ENCODE results near the gene KLHL41.
"Not testable (repeated sequence)": the region's sequence is repeated elsewhere in the genome, so short reads cannot be mapped to it uniquely, and the experiment has no call there.

The KLHL41 gene

GRCh38 chr2:169542433-169542832 is 32.9 kb downstream of the KLHL41 start:
- H3K9me3 ChIP-seq (ENCODE audit: low read length), result no peaks in the 10 kb centered on the region
- H3K27ac ChIP-seq (ENCODE audit: low read depth, low read length, poor library complexity, severe bottlenecking), result no peak overlapping the region
- no peaks in the 10 kb centered on the region for H3K27me3 ChIP-seq (ENCODE audit: insufficient read depth, low read length)
- H3K79me2 ChIP-seq (ENCODE audit: insufficient read depth, low read length), result no peaks in the 10 kb centered on the region
- H3K9ac ChIP-seq (ENCODE audit: low read length), result no peak overlapping the region
- no peak overlapping the region for H2AFZ ChIP-seq (ENCODE audit: low read length)
- H4K20me1 ChIP-seq (ENCODE audit: insufficient read depth, low read length), result no peaks in the 10 kb centered on the region
- no peak for TF ChIP-seq CTCF (IDR thresholded peaks at IDR 0.05; ENCODE audit: low read length)
- TF ChIP-seq EZH2 (IDR thresholded peaks at IDR 0.05; ENCODE audit: borderline replicate concordance, low read length), result no peak
- no peaks in the 10 kb centered on the region for H3K9me2 ChIP-seq (ENCODE audit: low read depth, low read length)
- no peaks in the 10 kb centered on the region for H3F3A ChIP-seq (ENCODE audit: insufficient read depth, low read length)
- H3K4me1 ChIP-seq (ENCODE audit: insufficient read depth, low read length, severe bottlenecking), result no peaks in the 10 kb centered on the region
- no peak overlapping the region for H3K4me3 ChIP-seq (ENCODE audit: low read depth, low read length, poor library complexity, severe bottlenecking)
- peaks cover 6% of the 10 kb centered on the region; the same call in 1 of the 2 replicates for H3K36me3 ChIP-seq (ENCODE audit: insufficient read depth, low read length)
- H3K4me2 ChIP-seq (ENCODE audit: low read length), result no peak overlapping the region

- Histone ChIP-seq H3K27me3 (ENCODE audit: insufficient read depth, low read length) (no peaks in the 10 kb centered on the region), H3K4me3 (ENCODE audit: low read depth, low read length, poor library complexity, severe bottlenecking) (no peak overlapping the region), H3K9me2 (ENCODE audit: low read depth, low read length) (no peaks in the 10 kb centered on the region), H3K79me2 (ENCODE audit: insufficient read depth, low read length) (no peaks in the 10 kb centered on the region), H2AFZ (ENCODE audit: low read length) (no peak overlapping the region), H3K9ac (ENCODE audit: low read length) (no peak overlapping the region), H3F3A (ENCODE audit: insufficient read depth, low read length) (no peaks in the 10 kb centered on the region), H3K4me1 (ENCODE audit: insufficient read depth, low read length, severe bottlenecking) (no peaks in the 10 kb centered on the region), H3K27ac (ENCODE audit: low read depth, low read length, poor library complexity, severe bottlenecking) (no peak overlapping the region), H4K20me1 (ENCODE audit: insufficient read depth, low read length) (no peaks in the 10 kb centered on the region), H3K36me3 (ENCODE audit: insufficient read depth, low read length) (peaks cover 12% of the 10 kb centered on the region), H3K4me2 (ENCODE audit: low read length) (no peak overlapping the region), H3K9me3 (ENCODE audit: low read length) (no peaks in the 10 kb centered on the region)
- TF ChIP-seq EZH2 (IDR thresholded peaks at IDR 0.05; ENCODE audit: borderline replicate concordance, low read length) (no peak), CTCF (IDR thresholded peaks at IDR 0.05; ENCODE audit: low read length) (no peak)
Measured at GRCh38 chr2:169546756-169547155, 37.3 kb downstream of the KLHL41 start.

- 0 out of 2 replicates have a peak, but pooled peaks cover 5% of the 10 kb centered on the region for H3F3A ChIP-seq (ENCODE audit: insufficient read depth, low read length)
- TF ChIP-seq EZH2 (IDR thresholded peaks at IDR 0.05; ENCODE audit: borderline replicate concordance, low read length), result no peak
- no peak for TF ChIP-seq CTCF (IDR thresholded peaks at IDR 0.05; ENCODE audit: low read length)
- no peak overlapping the region for H3K27ac ChIP-seq (ENCODE audit: low read depth, low read length, poor library complexity, severe bottlenecking)
- no peaks in the 10 kb centered on the region for H3K79me2 ChIP-seq (ENCODE audit: insufficient read depth, low read length)
- no peak overlapping the region for H3K4me2 ChIP-seq (ENCODE audit: low read length)
- no peaks in the 10 kb centered on the region for H3K9me2 ChIP-seq (ENCODE audit: low read depth, low read length)
- H3K9me3 ChIP-seq (ENCODE audit: low read length), result no peaks in the 10 kb centered on the region
- H2AFZ ChIP-seq (ENCODE audit: low read length), result no peak overlapping the region
- H3K36me3 ChIP-seq (ENCODE audit: insufficient read depth, low read length), result peaks cover 27% of the 10 kb centered on the region
- H3K4me1 ChIP-seq (ENCODE audit: insufficient read depth, low read length, severe bottlenecking), result no peaks in the 10 kb centered on the region
- no peaks in the 10 kb centered on the region for H3K27me3 ChIP-seq (ENCODE audit: insufficient read depth, low read length)
- no peaks in the 10 kb centered on the region for H4K20me1 ChIP-seq (ENCODE audit: insufficient read depth, low read length)
- H3K9ac ChIP-seq (ENCODE audit: low read length), result no peak overlapping the region
- H3K4me3 ChIP-seq (ENCODE audit: low read depth, low read length, poor library complexity, severe bottlenecking), result no peak overlapping the region
Measured at GRCh38 chr2:169561364-169561763, 51.9 kb downstream of the KLHL41 start.

- H4K20me1 ChIP-seq (ENCODE audit: insufficient read depth, low read length); H3K4me3 ChIP-seq (ENCODE audit: low read depth, low read length, poor library complexity, severe bottlenecking); H3K9ac ChIP-seq (ENCODE audit: low read length); H3K27me3 ChIP-seq (ENCODE audit: insufficient read depth, low read length); H3K4me1 ChIP-seq (ENCODE audit: insufficient read depth, low read length, severe bottlenecking); H3K79me2 ChIP-seq (ENCODE audit: insufficient read depth, low read length); H3K27ac ChIP-seq (ENCODE audit: low read depth, low read length, poor library complexity, severe bottlenecking); H3K9me3 ChIP-seq (ENCODE audit: low read length); H3K4me2 ChIP-seq (ENCODE audit: low read length); H3F3A ChIP-seq (ENCODE audit: insufficient read depth, low read length); H3K9me2 ChIP-seq (ENCODE audit: low read depth, low read length); H2AFZ ChIP-seq (ENCODE audit: low read length): not testable (repeated sequence)
- H3K36me3 ChIP-seq (ENCODE audit: insufficient read depth, low read length), result peaks cover 25% of the 10 kb centered on the region
Measured at GRCh38 chr2:169562084-169562483, 52.6 kb downstream of the KLHL41 start.
